Mammary epithelial cell (primary cell): ENCODE data around the gene VPS36.

Source experiments
- EZH2 ChIP-seq: IDR thresholded peaks from 2 replicates; pipeline ENCODE4 v1.6.1; 2012; ENCODE audit warnings: low read length, inconsistent platforms, borderline replicate concordance
- TF ChIP-seq, protein P1 (sequence below), 2 donors: IDR thresholded peaks in 1 of 2; conservative IDR thresholded peaks in 1 of 2; 2 replicates each; pipeline ENCODE4 v1.5.1; 2011 to 2012; ENCODE audit warnings: inconsistent platforms in 2 of 2, low read length in 2 of 2, mild to moderate bottlenecking in 2 of 2, control low read depth in 1 of 2, low read depth in 1 of 2; ENCODE audit not compliant: insufficient read depth in 1 of 2; ENCODE audit errors: extremely low read depth in 1 of 2

DNA sequence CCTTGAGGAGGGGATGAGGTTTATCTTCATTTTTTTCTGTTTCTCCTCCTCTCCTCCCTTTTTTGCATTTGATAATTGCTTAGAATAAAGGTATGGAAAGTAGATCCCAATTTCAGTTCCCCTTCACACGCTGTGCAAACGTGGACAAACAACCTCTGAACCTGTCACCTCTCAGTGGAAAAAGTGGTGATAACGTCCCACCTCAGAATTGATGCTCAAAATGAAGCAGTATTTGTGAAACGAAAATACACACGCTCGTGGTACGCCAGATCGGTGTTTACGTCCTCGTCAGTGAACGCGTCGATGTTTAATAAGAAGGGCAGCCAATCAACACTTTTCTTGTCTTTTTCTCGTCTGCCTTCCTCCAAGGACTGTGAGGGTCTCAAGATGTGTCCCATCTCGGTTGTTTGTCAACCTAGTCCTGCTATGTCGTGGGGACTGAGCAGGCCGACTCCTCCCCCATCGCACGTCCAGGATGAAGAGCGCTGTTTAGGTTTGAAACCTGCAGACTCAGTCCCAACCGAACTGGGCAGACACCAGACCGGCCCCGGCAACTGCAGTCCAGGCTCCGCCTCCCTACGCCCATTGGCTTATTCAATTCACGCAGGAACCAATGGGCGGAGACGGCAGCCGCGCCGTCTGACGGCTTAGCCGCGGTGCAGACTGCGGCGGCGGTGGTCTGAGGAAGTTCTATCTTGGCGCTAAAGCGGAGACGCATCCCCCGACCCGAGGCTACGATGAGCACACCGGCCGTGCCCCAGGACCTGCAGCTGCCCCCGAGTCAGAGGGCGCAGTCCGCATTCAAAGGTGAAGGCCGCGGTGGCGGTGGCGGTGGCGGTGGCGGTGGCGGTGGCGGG, 4.6 kb upstream of the VPS36 start, which contains the start of gene CKAP2:
- TF ChIP-seq, protein P1, sequence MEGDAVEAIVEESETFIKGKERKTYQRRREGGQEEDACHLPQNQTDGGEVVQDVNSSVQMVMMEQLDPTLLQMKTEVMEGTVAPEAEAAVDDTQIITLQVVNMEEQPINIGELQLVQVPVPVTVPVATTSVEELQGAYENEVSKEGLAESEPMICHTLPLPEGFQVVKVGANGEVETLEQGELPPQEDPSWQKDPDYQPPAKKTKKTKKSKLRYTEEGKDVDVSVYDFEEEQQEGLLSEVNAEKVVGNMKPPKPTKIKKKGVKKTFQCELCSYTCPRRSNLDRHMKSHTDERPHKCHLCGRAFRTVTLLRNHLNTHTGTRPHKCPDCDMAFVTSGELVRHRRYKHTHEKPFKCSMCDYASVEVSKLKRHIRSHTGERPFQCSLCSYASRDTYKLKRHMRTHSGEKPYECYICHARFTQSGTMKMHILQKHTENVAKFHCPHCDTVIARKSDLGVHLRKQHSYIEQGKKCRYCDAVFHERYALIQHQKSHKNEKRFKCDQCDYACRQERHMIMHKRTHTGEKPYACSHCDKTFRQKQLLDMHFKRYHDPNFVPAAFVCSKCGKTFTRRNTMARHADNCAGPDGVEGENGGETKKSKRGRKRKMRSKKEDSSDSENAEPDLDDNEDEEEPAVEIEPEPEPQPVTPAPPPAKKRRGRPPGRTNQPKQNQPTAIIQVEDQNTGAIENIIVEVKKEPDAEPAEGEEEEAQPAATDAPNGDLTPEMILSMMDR (conservative IDR thresholded peaks at IDR 0.05 in 1 of 2, IDR thresholded peaks at IDR 0.05 in 1 of 2; ENCODE audit: extremely low read depth in 1 of 2, insufficient read depth in 1 of 2, low read depth in 1 of 2, low read length in 2 of 2) = no peak
- TF ChIP-seq EZH2 = no peak
